ENCODE results near the gene LCT.

DNA sequence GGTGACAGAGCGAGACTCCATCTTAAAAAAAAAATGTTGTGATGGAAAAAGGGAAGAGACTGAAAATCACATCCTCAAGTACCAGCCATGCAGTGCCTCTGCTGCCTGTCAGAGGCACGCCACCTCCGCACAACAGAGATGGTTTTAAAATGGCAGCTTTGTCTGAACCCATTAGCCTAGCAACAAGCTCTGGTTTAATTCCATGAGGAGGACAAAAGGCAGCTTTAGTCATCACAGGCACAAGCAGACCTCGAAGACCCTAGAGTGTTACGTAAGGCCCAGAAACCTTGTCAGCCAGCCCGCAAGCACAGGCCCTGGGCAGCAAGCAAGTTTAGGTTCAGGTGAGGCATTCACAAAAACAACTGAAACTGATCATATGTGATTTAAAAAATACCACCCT is 10.4 kb downstream of the LCT start:
- TF ChIP-seq, protein P1, sequence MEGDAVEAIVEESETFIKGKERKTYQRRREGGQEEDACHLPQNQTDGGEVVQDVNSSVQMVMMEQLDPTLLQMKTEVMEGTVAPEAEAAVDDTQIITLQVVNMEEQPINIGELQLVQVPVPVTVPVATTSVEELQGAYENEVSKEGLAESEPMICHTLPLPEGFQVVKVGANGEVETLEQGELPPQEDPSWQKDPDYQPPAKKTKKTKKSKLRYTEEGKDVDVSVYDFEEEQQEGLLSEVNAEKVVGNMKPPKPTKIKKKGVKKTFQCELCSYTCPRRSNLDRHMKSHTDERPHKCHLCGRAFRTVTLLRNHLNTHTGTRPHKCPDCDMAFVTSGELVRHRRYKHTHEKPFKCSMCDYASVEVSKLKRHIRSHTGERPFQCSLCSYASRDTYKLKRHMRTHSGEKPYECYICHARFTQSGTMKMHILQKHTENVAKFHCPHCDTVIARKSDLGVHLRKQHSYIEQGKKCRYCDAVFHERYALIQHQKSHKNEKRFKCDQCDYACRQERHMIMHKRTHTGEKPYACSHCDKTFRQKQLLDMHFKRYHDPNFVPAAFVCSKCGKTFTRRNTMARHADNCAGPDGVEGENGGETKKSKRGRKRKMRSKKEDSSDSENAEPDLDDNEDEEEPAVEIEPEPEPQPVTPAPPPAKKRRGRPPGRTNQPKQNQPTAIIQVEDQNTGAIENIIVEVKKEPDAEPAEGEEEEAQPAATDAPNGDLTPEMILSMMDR (conservative IDR thresholded peaks at IDR 0.05) = no peak
- TF ChIP-seq EZH2 (IDR thresholded peaks at IDR 0.05; ENCODE audit: low read depth) = no peak

Measured in PC-9 (cell line).